ENCODE data around the gene GREM2. TPM values are rescaled to one million over a fixed set of nuclear protein-coding genes. Genes with fewer than 3 reads are reported as not detected.

The GREM2 gene
- total RNA-seq, 1 experiment from 2014 or later, result not detected

- POLR2A ChIA-PET (ENCODE audit: low non-redundant PET), result no interaction called here
- DNase-seq (ENCODE audit: low spot score), result peak; percentile 36
- H3K4me3 ChIP-seq (ENCODE audit: low read depth, low read length, poor library complexity, severe bottlenecking), result no peak overlapping the region
- H3K27me3 ChIP-seq (replicated peaks; ENCODE audit: insufficient read depth, low read depth, low read length, poor library complexity), result peaks cover 23% of the 10 kb centered on the region
- TF ChIP-seq EZH2 (IDR thresholded peaks at IDR 0.05; ENCODE audit: borderline replicate concordance, low read depth, low read length, poor library complexity, severe bottlenecking) (no peak), CTCF (conservative IDR thresholded peaks at IDR 0.05; ENCODE audit: low read depth, low read length) (no peak)
- intact Hi-C loops (cut with micrococcal nuclease; ENCODE audit: unreplicated experiment), result no loop called here
- BruUV-seq (replicated peaks), result no TSS peak
- H3K36me3 ChIP-seq (ENCODE audit: insufficient read depth, low read length, poor library complexity, severe bottlenecking), result no peaks in the 10 kb centered on the region
- H3K4me1 ChIP-seq (ENCODE audit: insufficient read depth, low read length, poor library complexity, severe bottlenecking), result no peaks in the 10 kb centered on the region
- H3K9me3 ChIP-seq (ENCODE audit: low read depth, low read length, poor library complexity, severe bottlenecking), result no peaks in the 10 kb centered on the region
- CTCF ChIA-PET, result no interaction called here
- no peak overlapping the region for H3K27ac ChIP-seq (ENCODE audit: low read depth, low read length, poor library complexity, severe bottlenecking)
Observed at GRCh38 chr1:240515505-240515904, 96.5 kb downstream of the GREM2 start.

GRCh38 chr1:240511789-240512188 is 100.2 kb downstream of the GREM2 start:
- Histone ChIP-seq H3K36me3 (ENCODE audit: insufficient read depth, low read length, poor library complexity, severe bottlenecking) (no peaks in the 10 kb centered on the region), H3K27ac (ENCODE audit: low read depth, low read length, poor library complexity, severe bottlenecking) (no peak overlapping the region), H3K4me1 (ENCODE audit: insufficient read depth, low read length, poor library complexity, severe bottlenecking) (no peaks in the 10 kb centered on the region), H3K27me3 (replicated peaks; ENCODE audit: insufficient read depth, low read depth, low read length, poor library complexity) (peaks cover 11% of the 10 kb centered on the region), H3K9me3 (ENCODE audit: low read depth, low read length, poor library complexity, severe bottlenecking) (no peaks in the 10 kb centered on the region), H3K4me3 (ENCODE audit: low read depth, low read length, poor library complexity, severe bottlenecking) (no peak overlapping the region)
- intact Hi-C loops (cut with micrococcal nuclease; ENCODE audit: unreplicated experiment), result no loop called here
- DNase-seq (ENCODE audit: low spot score), result no peak
- TF ChIP-seq CTCF (conservative IDR thresholded peaks at IDR 0.05; ENCODE audit: low read depth, low read length) (no peak), EZH2 (IDR thresholded peaks at IDR 0.05; ENCODE audit: borderline replicate concordance, low read depth, low read length, poor library complexity, severe bottlenecking) (no peak)
- BruUV-seq (replicated peaks), result no TSS peak
- ChIA-PET CTCF (no interaction called here), POLR2A (ENCODE audit: low non-redundant PET) (no interaction called here)

- H3K4me1 ChIP-seq (ENCODE audit: insufficient read depth, low read length, poor library complexity, severe bottlenecking), result no peaks in the 10 kb centered on the region
- no peak overlapping the region for H3K27ac ChIP-seq (ENCODE audit: low read depth, low read length, poor library complexity, severe bottlenecking)
- intact Hi-C loops (cut with micrococcal nuclease; ENCODE audit: unreplicated experiment), result no loop called here
- no TSS peak for BruUV-seq (replicated peaks)
- peak; percentile 19 for DNase-seq (ENCODE audit: low spot score)
- H3K36me3 ChIP-seq (ENCODE audit: insufficient read depth, low read length, poor library complexity, severe bottlenecking), result no peaks in the 10 kb centered on the region
- H3K9me3 ChIP-seq (ENCODE audit: low read depth, low read length, poor library complexity, severe bottlenecking), result no peaks in the 10 kb centered on the region
- CTCF ChIA-PET, result no interaction called here
- POLR2A ChIA-PET (ENCODE audit: low non-redundant PET), result no interaction called here
- no peak overlapping the region for H3K4me3 ChIP-seq (ENCODE audit: low read depth, low read length, poor library complexity, severe bottlenecking)
- TF ChIP-seq CTCF (conservative IDR thresholded peaks at IDR 0.05; ENCODE audit: low read depth, low read length), result no peak
- no peak for TF ChIP-seq EZH2 (IDR thresholded peaks at IDR 0.05; ENCODE audit: borderline replicate concordance, low read depth, low read length, poor library complexity, severe bottlenecking)
- peaks cover 19% of the 10 kb centered on the region for H3K27me3 ChIP-seq (replicated peaks; ENCODE audit: insufficient read depth, low read depth, low read length, poor library complexity)
Observed at GRCh38 chr1:240508950-240509349, 103.0 kb downstream of the GREM2 start.
